Activated T-cell treated with anti-CD3 and anti-CD28 coated beads, Interleukin-2, amount 50 U/mL, for 72 hours (primary cell): ENCODE data around the gene SPTB. TPM values are rescaled to one million over a fixed set of nuclear protein-coding genes. Genes with fewer than 3 reads are reported as not detected.
A peak's percentile ranks its signal among the peaks of the same experiment; 100 is the strongest.

Experiments
- ATAC-seq, 2 donors: fragments of 150-1000 bp; cut with Tn5 transposase; replicated peaks in 1 of 2; 2 replicates each; pipeline ENCODE4 v1.10.0; 2021; ENCODE audit warnings: moderate library complexity in 2 of 2, mild to moderate bottlenecking in 1 of 2
- DNase-seq, 2 donors: peaks; one replicate each; pipeline ENCODE4 v3.0.0; 2021 to 2022; ENCODE audit warnings: mixed read lengths in 1 of 2
- H3K27ac Mint-ChIP-seq: one replicate; pipeline ENCODE4 v1.8.0; 2022; ENCODE audit warnings: mild to moderate bottlenecking, moderate library complexity, mixed read lengths
- H3K27me3 Mint-ChIP-seq: one replicate; pipeline ENCODE4 v1.8.0; 2022; ENCODE audit warnings: low read depth, mixed read lengths
- H3K36me3 Mint-ChIP-seq, 2 donors: one replicate each; pipeline ENCODE4 v1.8.0; 2022; ENCODE audit warnings: mixed read lengths in 2 of 2, mild to moderate bottlenecking in 1 of 2; ENCODE audit not compliant: insufficient read depth in 2 of 2
- H3K4me1 Mint-ChIP-seq: one replicate; pipeline ENCODE4 v1.8.0; 2022; ENCODE audit warnings: low read depth, mixed read lengths
- H3K4me3 Mint-ChIP-seq, 2 donors: one replicate each; pipeline ENCODE4 v1.8.0; 2022; ENCODE audit warnings: mild to moderate bottlenecking in 2 of 2, mixed read lengths in 2 of 2, moderate library complexity in 2 of 2
- H3K9me3 Mint-ChIP-seq, 2 donors: one replicate each; pipeline ENCODE4 v1.8.0; 2022; ENCODE audit warnings: mixed read lengths in 2 of 2
- total RNA-seq, 2 donors: library from RNA; stranded (reverse); gene quantifications; one replicate each; pipeline ENCODE4 v1.2.3, GENCODE V29; 2022

The SPTB gene
- total RNA-seq, 2 donors from 2014 or later, result 0.23 to 0.70 TPM

GRCh38 chr14:64713677-64714076 lies 166.0 kb downstream of the SPTB start:
- DNase-seq (no peak), ATAC-seq (no peak)
- Mint-ChIP-seq H3K27me3 (peaks cover 9% of the 10 kb centered on the region), H3K9me3 (peaks cover 7 to 11% of the 10 kb centered on the region in 2 donors), H3K36me3 (peaks cover 9 to 13% of the 10 kb centered on the region in 2 donors), H3K27ac (no peak overlapping the region), H3K4me1 (peaks cover 13% of the 10 kb centered on the region), H3K4me3 (no peak overlapping the region)

DNA sequence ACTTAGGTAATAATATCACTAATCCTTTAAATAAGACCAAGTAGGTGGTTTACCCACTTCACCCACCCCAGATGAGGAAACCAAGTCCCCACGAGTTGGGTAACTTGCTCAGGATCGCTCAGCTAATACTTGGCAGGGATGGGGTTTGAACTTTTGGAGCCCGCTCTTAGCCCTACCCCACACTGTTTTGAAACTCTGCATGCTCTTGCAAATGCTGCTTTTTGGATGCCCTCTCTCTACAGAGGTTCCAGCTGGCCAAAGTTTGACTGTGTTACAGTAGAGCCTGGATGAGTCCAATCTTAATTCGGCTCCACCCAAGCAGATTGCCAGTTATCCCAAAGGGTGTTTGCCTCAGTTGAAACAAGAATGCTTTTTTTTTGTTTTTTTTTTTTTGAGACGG lies 168.7 kb downstream of the SPTB start:
- Mint-ChIP-seq H3K27me3 (peaks cover 11% of the 10 kb centered on the region), H3K4me3 (no peak overlapping the region), H3K9me3 (peaks cover 7 to 11% of the 10 kb centered on the region in 2 donors), H3K27ac (no peak overlapping the region), H3K4me1 (peaks cover 21% of the 10 kb centered on the region), H3K36me3 (peaks cover 9 to 13% of the 10 kb centered on the region in 2 donors)
- ATAC-seq (no peak), DNase-seq (no peak)

- H3K27ac Mint-ChIP-seq, result peak overlapping the region; percentile 79
- peaks cover 21% of the 10 kb centered on the region for H3K4me1 Mint-ChIP-seq
- H3K4me3 Mint-ChIP-seq, result peak overlapping the region; percentile 48 to 71
Measured at GRCh38 chr14:64709126-64709525, 170.6 kb downstream of the SPTB start.

DNA sequence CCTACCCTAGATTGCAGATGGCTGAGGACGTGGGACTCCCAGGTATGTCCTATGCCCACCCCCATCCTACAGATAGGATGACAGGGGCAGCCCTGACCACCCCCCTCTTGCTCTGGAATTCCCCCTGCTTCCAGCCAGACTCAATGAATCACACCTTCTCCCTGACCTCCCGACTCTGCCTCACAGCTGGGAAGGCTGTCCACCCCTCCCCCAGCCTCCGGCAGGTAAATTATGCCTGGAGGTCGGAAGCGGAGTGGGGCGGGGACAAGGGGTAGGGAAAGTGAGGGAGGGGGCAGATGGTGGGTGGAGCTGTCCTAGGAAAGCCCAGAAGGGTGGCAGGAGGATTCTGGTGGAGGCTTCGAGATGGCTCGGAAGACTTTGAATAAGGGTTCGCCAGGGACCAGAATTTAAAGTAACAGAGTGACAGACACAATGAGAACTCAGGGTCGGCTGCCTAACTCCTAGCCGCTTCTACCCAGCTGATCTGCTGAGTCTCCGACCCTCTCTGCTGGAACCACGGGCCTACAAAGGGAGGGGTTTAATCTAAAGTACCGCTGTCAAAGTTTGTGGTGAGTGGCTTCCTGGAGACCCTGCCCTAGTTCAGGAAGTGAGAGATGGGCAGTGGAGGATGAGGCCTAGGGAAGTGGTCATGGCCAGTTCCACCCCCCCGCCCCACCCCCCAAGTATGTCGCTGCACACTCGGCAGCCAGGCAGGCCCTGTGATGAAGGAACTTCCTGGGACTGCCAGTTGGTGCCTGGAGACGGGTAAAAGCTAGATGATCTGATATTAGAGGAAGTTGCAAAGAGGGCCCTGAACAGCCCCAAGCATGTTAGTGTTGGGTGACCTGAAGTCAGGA lies 171.3 kb downstream of the SPTB start:
- H3K9me3 Mint-ChIP-seq, result peaks cover 5 to 8% of the 10 kb centered on the region in 2 donors
- H3K27ac Mint-ChIP-seq, result peak overlapping the region; percentile 79
- peaks cover 6 to 8% of the 10 kb centered on the region in 2 donors for H3K36me3 Mint-ChIP-seq
- H3K4me1 Mint-ChIP-seq, result peaks cover 27% of the 10 kb centered on the region
- peaks cover 27% of the 10 kb centered on the region for H3K27me3 Mint-ChIP-seq
- H3K4me3 Mint-ChIP-seq, result peak overlapping the region; percentile 48 to 71
- DNase-seq, result peak in 1 of 2 donors; percentile 13
- ATAC-seq, result peak; percentile 29 to 54

More at GRCh38 chr14:64709126-64709525, 170.6 kb downstream of the SPTB start:
- peaks cover 21% of the 10 kb centered on the region for H3K27me3 Mint-ChIP-seq
- ATAC-seq (no peak), DNase-seq (no peak)
- H3K36me3 Mint-ChIP-seq, result peaks cover 6 to 8% of the 10 kb centered on the region in 2 donors
- H3K9me3 Mint-ChIP-seq, result peaks cover 5 to 9% of the 10 kb centered on the region in 2 donors

GRCh38 chr14:64707661-64708060 lies 172.0 kb downstream of the SPTB start:
- no peak overlapping the region for H3K27ac Mint-ChIP-seq
- ATAC-seq (peak; percentile 48 to 55), DNase-seq (peak in 1 of 2 donors; percentile 19)
- peaks cover under 1 to 3% of the 10 kb centered on the region in 2 donors for H3K9me3 Mint-ChIP-seq
- peaks cover 35% of the 10 kb centered on the region for H3K27me3 Mint-ChIP-seq
- peaks cover 35% of the 10 kb centered on the region for H3K4me1 Mint-ChIP-seq
- peak overlapping the region; percentile 20 to 71 for H3K4me3 Mint-ChIP-seq
- peaks cover 2% of the 10 kb centered on the region in 2 donors for H3K36me3 Mint-ChIP-seq

DNA sequence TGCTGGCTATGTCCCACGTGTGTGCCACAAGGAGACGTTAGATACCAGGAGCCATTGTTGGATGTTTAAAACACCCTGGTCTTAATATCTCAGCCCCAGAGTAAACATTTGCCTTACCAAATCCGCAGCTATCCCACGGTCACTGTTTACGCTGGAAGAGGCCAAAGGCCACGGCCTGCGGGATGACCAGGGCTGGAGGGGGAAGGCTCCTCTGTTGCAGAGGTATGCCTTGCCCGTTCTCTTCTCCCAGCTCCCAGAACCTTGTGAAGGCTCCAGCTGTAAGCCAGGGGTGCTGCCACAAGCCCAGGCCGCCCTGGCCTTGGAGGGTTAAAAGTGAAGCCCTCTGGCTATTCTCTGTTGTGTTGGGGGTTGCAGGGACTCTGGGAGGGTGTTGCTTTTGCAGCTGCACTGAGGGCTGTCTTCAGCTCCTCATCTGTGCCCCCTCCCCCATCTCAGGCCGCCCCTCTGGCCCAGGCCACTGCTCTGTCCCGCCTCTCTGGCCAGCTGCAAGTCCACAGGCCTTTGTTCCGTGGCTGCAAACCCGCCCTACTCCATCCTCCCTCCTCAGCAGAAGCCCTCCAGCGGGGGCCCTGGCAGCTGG lies 173.0 kb downstream of the SPTB start:
- H3K9me3 Mint-ChIP-seq, result no peaks in the 10 kb centered on the region
- H3K27ac Mint-ChIP-seq, result no peak overlapping the region
- no peak overlapping the region for H3K4me3 Mint-ChIP-seq
- no peak for ATAC-seq
- peaks cover 37% of the 10 kb centered on the region for H3K4me1 Mint-ChIP-seq
- H3K27me3 Mint-ChIP-seq, result peaks cover 44% of the 10 kb centered on the region
- H3K36me3 Mint-ChIP-seq, result peaks cover 0 to 1% of the 10 kb centered on the region in 2 donors
- DNase-seq, result no peak

DNA sequence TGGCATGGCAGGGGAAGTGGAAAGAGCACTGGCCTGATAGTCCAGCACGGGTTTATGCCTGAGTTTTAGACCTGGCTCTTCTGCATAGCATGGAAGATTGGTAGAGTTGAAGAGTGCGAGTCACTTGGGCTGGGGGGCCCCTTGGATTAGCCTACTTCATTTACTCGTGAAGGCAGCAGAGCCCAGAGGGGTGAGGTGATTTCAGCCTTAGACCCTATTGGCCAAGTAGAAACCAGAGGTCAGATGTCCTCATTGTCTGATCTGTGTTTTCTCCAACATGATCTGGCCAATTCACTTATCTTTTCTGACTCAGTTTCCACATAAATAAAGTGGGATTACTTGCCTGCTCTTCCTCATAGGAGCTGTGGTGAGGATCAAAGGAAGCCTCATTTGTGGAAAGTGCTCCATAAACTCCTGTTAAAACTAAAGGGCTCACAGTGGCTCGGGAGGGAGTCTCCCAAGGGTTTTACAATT lies 173.6 kb downstream of the SPTB start:
- Mint-ChIP-seq H3K4me3 (peak overlapping the region; percentile 72 to 80), H3K36me3 (peaks cover 0 to 1% of the 10 kb centered on the region in 2 donors), H3K27ac (peak overlapping the region; percentile 71), H3K9me3 (no peaks in the 10 kb centered on the region), H3K4me1 (peaks cover 37% of the 10 kb centered on the region), H3K27me3 (peaks cover 49% of the 10 kb centered on the region)
- DNase-seq, result no peak
- no peak for ATAC-seq

DNA sequence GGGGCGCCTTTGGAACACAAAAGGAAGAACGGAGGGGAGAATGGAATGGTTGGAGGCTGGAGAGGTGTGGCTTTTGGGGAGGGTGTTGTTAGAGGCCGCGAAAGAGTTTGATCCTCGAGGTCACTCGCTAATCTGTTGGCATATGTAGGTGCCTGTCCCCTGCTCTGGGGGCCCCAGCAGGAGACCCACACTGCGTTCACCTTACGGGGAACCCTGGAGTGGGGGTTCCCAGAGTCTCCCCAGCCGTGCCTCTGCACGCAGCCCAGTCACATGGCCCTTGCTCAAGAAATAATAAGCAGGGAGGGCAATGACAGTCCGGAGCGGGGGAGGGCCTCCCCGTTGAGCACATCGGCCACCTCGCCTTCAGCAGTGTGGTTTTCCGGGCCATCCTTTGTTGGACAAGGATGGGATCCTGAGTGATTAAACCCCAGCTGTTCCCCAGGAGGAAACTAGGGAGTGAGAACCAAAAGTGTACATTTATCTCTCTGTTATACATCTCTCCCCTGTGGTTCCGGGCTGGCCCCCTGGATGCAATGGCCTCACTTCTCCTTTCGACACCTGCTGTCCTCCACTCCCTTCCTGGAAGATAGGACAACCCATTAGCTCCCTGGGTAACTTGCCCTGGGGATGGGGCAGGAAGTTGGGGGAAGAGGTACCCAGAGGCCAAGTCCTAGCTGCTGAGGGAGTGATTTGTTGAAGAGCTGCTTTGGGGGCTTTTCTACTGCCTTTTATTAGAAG lies 174.2 kb downstream of the SPTB start:
- Mint-ChIP-seq H3K4me1 (peaks cover 37% of the 10 kb centered on the region), H3K27ac (peak overlapping the region; percentile 71), H3K9me3 (no peaks in the 10 kb centered on the region), H3K4me3 (peak overlapping the region; percentile 72 to 80), H3K36me3 (peaks cover 0 to 1% of the 10 kb centered on the region in 2 donors), H3K27me3 (peaks cover 49% of the 10 kb centered on the region)
- ATAC-seq, result no peak
- DNase-seq, result peak in 1 of 2 donors; percentile 27

- ATAC-seq, result peak; percentile 19 to 40
- Mint-ChIP-seq H3K4me3 (peak overlapping the region; percentile 72 to 80), H3K27ac (no peak overlapping the region), H3K36me3 (peaks cover 0 to 1% of the 10 kb centered on the region in 2 donors), H3K4me1 (peaks cover 37% of the 10 kb centered on the region), H3K27me3 (peaks cover 49% of the 10 kb centered on the region), H3K9me3 (no peaks in the 10 kb centered on the region)
- DNase-seq, result peak in 1 of 2 donors; percentile 27
Measured at GRCh38 chr14:64704743-64705380, 174.8 kb downstream of the SPTB start.

GRCh38 chr14:64704143-64704742 lies 175.5 kb downstream of the SPTB start, which contains the start of gene PLEKHG3:
Gene PLEKHG3 (plus strand): TSS chr14:64704424. CDS start chr14:64727632, 23,208 bp downstream.
- Mint-ChIP-seq H3K36me3 (peaks cover 0 to 1% of the 10 kb centered on the region in 2 donors), H3K4me1 (peaks cover 35% of the 10 kb centered on the region), H3K4me3 (peak within 1 kb of the TSS; percentile 72 to 80), H3K27me3 (peaks cover 45% of the 10 kb centered on the region), H3K9me3 (no peaks in the 10 kb centered on the region), H3K27ac (no peak within 1 kb of the TSS)
- ATAC-seq (peak; percentile 43 to 48), DNase-seq (peak; percentile 29 to 45)

- Mint-ChIP-seq H3K4me1 (peaks cover 34% of the 10 kb centered on the region), H3K27ac (no peak overlapping the region)
Measured at GRCh38 chr14:64703395-64704142, 176.1 kb downstream of the SPTB start.

More at GRCh38 chr14:64703395-64704142, 176.1 kb downstream of the SPTB start:
- ATAC-seq (no peak), DNase-seq (no peak)
- Mint-ChIP-seq H3K27me3 (peaks cover 40% of the 10 kb centered on the region), H3K36me3 (peaks cover 0 to 1% of the 10 kb centered on the region in 2 donors), H3K4me3 (peak overlapping the region; percentile 72 to 80), H3K9me3 (no peaks in the 10 kb centered on the region)
